Keratinocyte (primary cell): ENCODE measurements around the gene RFC5. TPM values are rescaled to one million over a fixed set of nuclear protein-coding genes. Genes with fewer than 3 reads are reported as not detected.

Experiments used
- DNase-seq: peaks from one replicate; pipeline ENCODE4 v3.0.0-alpha.2; 2011; ENCODE audit warnings: low read depth, missing footprints, low spot score
- FAIRE-seq: peaks from 2 replicates; lab custom pipeline; 2011; peaks lifted over from hg19 to GRCh38; lab: Jason Lieb, UNC
- H2AFZ ChIP-seq: 2 replicates; pipeline ENCODE4 v1.6.0; 2012; ENCODE audit warnings: low read length, control low read depth, inconsistent platforms; ENCODE audit not compliant: control insufficient read depth
- H3K27ac ChIP-seq: 2 replicates; pipeline ENCODE4 v1.5.1; 2011; ENCODE audit warnings: low read length; ENCODE audit not compliant: control insufficient read depth, insufficient read depth
- H3K27me3 ChIP-seq: 3 replicates; pipeline ENCODE4 v1.6.0; 2011; ENCODE audit warnings: low read length; ENCODE audit not compliant: control insufficient read depth, insufficient read depth; ENCODE audit errors: extremely low read depth
- H3K36me3 ChIP-seq, 2 experiments: 2 replicates in 1 of 2; 3 replicates in 1 of 2; pipeline ENCODE4 v1.5.1; 2011; ENCODE audit warnings: low read length in 2 of 2, mild to moderate bottlenecking in 1 of 2; ENCODE audit not compliant: control insufficient read depth in 2 of 2, insufficient read depth in 2 of 2; ENCODE audit errors: extremely low read depth in 1 of 2
- H3K4me1 ChIP-seq: 3 replicates; pipeline ENCODE4 v1.5.1; 2011; ENCODE audit warnings: low read length; ENCODE audit not compliant: control insufficient read depth, insufficient read depth; ENCODE audit errors: extremely low read depth
- H3K4me2 ChIP-seq: 3 replicates; pipeline ENCODE4 v1.6.0; 2011; ENCODE audit warnings: low read depth, low read length; ENCODE audit not compliant: control insufficient read depth, insufficient read depth; ENCODE audit errors: extremely low read depth
- H3K4me3 ChIP-seq, 3 experiments: fragments of 200-600 bp in 1 of 3; sonication (generic) in 1 of 3; 2 replicates in 2 of 3; 3 replicates in 1 of 3; pipeline ENCODE4 v1.5.1; 2011 to 2016; ENCODE audit warnings: low read length in 3 of 3, mild to moderate bottlenecking in 3 of 3, control low read depth in 2 of 3, inconsistent platforms in 1 of 3, low read depth in 1 of 3, mixed read lengths in 1 of 3, mixed run types in 1 of 3, moderate library complexity in 1 of 3; ENCODE audit not compliant: control insufficient read depth in 2 of 3, insufficient read depth in 2 of 3; ENCODE audit errors: extremely low read depth in 1 of 3
- H3K79me2 ChIP-seq: 2 replicates; pipeline ENCODE4 v1.6.0; 2012; ENCODE audit warnings: low read length; ENCODE audit not compliant: control insufficient read depth, insufficient read depth
- H3K9ac ChIP-seq: 3 replicates; pipeline ENCODE4 v1.6.0; 2011; ENCODE audit warnings: low read length; ENCODE audit not compliant: control insufficient read depth, insufficient read depth; ENCODE audit errors: extremely low read depth
- H3K9me1 ChIP-seq: 3 replicates; pipeline ENCODE4 v1.6.0; 2011; ENCODE audit warnings: low read length; ENCODE audit not compliant: control insufficient read depth, insufficient read depth; ENCODE audit errors: extremely low read depth
- H3K9me3 ChIP-seq: 2 replicates; pipeline ENCODE4 v1.5.1; 2012; ENCODE audit warnings: low read depth, low read length; ENCODE audit not compliant: control insufficient read depth
- H4K20me1 ChIP-seq: 3 replicates; pipeline ENCODE4 v1.6.0; 2011; ENCODE audit warnings: low read length; ENCODE audit not compliant: control insufficient read depth, insufficient read depth; ENCODE audit errors: extremely low read depth
- CTCF ChIP-seq, 3 experiments: IDR thresholded peaks in 1 of 3; conservative IDR thresholded peaks in 1 of 3; optimal IDR thresholded peaks in 1 of 3; 2 replicates in 2 of 3; 3 replicates in 1 of 3; pipeline versions ENCODE3 to v1.5.1; 2011; ENCODE audit warnings: low read length in 3 of 3, mild to moderate bottlenecking in 3 of 3, moderate library complexity in 2 of 3, control low read depth in 1 of 3, inconsistent platforms in 1 of 3; ENCODE audit not compliant: insufficient read depth in 2 of 3; ENCODE audit errors: extremely low read depth in 1 of 3
- EZH2 ChIP-seq: IDR thresholded peaks from one replicate; pipeline ENCODE4 v1.6.1; 2012; ENCODE audit warnings: inconsistent platforms, mild to moderate bottlenecking, low read length, moderate library complexity
- dilution Hi-C: fragments of 300-500 bp; cut with MboI; formaldehyde crosslinking; loops from one replicate; pipeline ENCODE4 v1.7.0; 2020; ENCODE audit warnings: low sequenced_read_pairs; ENCODE audit not compliant: extremely low pct_ligation_motif_present
- polyA plus RNA-seq, 5 experiments: library from polyadenylated mRNA; depleted of rRNA in 3 of 5; stranded (reverse) in 3 of 5; stranded (forward) in 1 of 5; unstranded in 1 of 5; fragments of >200 nt; gene quantifications; 1 replicate in 1 of 5; 2 replicates in 3 of 5; 3 replicates in 1 of 5; pipeline versions ENCODE4 v1.2.1 to v1.2.3, GENCODE V29; 2011 to 2012; ENCODE audit warnings: missing spikeins in 2 of 5, low read depth in 1 of 5, low replicate concordance in 1 of 5

The RFC5 gene
- polyA plus RNA-seq, 1 donor (not counting 4 experiments of a cell fraction or from before 2014, with no cell fraction given): 24.0 TPM

DNA sequence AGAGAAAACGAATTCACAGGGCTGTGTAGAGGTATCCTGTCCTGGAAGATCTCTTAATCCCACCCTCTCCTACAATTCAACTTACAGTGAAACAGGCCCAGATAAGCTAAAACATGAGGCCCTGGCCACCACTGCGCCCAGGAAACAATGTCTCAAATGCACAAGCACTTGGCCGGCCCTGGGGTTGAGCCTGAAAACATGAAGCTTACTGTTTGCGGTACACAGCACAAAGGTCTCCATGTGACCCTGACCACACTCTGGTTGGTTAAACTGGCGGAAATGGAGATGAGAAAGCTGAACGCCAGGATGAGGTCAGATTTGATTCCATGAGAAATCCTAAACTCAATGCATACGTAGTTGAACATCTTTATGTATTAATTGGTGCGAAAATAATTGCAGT, 28.1 kb downstream of the RFC5 start:
- H2AFZ ChIP-seq: no peak overlapping the region
- DNase-seq: no peak
- H3K27me3 ChIP-seq: no peaks in the 10 kb centered on the region
- H3K36me3 ChIP-seq: peaks cover 15 to 36% of the 10 kb centered on the region in 2 experiments
- TF ChIP-seq CTCF (optimal IDR thresholded peaks at IDR 0.05 in 1 of 3, IDR thresholded peaks at IDR 0.05 in 1 of 3, conservative IDR thresholded peaks at IDR 0.05 in 1 of 3; ENCODE audit: extremely low read depth in 1 of 3, insufficient read depth in 2 of 3, low read length in 3 of 3) (no peak), EZH2 (no peak)
- dilution Hi-C loops: no loop called here
- peaks cover 13% of the 10 kb centered on the region for H3K79me2 ChIP-seq
- H3K4me3 ChIP-seq: no peak overlapping the region
- no peaks in the 10 kb centered on the region for H3K4me1 ChIP-seq
- no peaks in the 10 kb centered on the region for H3K9me3 ChIP-seq
- H3K9me1 ChIP-seq: no peaks in the 10 kb centered on the region
- no peak overlapping the region for H3K9ac ChIP-seq
- H3K4me2 ChIP-seq: no peak overlapping the region
- H3K27ac ChIP-seq: no peak overlapping the region
- no peak for FAIRE-seq
- H4K20me1 ChIP-seq: no peaks in the 10 kb centered on the region

DNA sequence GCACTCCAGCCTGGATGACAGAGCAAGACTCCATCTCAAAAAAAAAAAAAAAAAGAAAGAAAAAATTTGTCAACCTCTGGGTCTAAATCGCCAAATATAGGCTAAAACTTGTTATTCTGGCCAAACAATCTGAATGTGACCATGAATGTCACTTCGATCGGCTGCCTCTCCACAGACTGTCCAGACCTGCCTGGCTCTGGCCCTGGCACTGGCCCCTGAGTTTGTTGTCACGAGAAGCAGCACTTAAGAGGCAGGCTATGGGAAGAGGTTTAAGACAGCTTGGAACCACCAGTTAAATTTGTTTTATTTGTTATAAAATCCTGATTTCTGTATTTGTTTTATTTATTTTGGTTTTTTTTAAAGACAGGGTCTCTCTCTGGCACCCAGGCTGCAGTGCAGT, 29.9 kb downstream of the RFC5 start:
- Histone ChIP-seq H3K9ac (no peak overlapping the region), H3K9me3 (no peaks in the 10 kb centered on the region), H3K79me2 (peaks cover 22% of the 10 kb centered on the region), H3K27me3 (no peaks in the 10 kb centered on the region), H3K27ac (no peak overlapping the region), H3K36me3 (peaks cover 17 to 28% of the 10 kb centered on the region in 2 experiments), H2AFZ (no peak overlapping the region), H3K9me1 (no peaks in the 10 kb centered on the region), H3K4me1 (no peaks in the 10 kb centered on the region), H4K20me1 (no peaks in the 10 kb centered on the region), H3K4me2 (no peak overlapping the region), H3K4me3 (no peak overlapping the region)
- DNase-seq: no peak
- dilution Hi-C loops: no loop called here
- TF ChIP-seq CTCF (optimal IDR thresholded peaks at IDR 0.05 in 1 of 3, IDR thresholded peaks at IDR 0.05 in 1 of 3, conservative IDR thresholded peaks at IDR 0.05 in 1 of 3; ENCODE audit: extremely low read depth in 1 of 3, insufficient read depth in 2 of 3, low read length in 3 of 3): no peak
- TF ChIP-seq EZH2: no peak
- no peak for FAIRE-seq
